ENCODE measurements around the gene GPR179. TPM values are rescaled to one million over a fixed set of nuclear protein-coding genes. Genes with fewer than 3 reads are reported as not detected.
A peak's percentile ranks its signal among the peaks of the same experiment; 100 is the strongest.

GPR179 gene
- total RNA-seq, 1 donor from 2014 or later: not detected

DNA sequence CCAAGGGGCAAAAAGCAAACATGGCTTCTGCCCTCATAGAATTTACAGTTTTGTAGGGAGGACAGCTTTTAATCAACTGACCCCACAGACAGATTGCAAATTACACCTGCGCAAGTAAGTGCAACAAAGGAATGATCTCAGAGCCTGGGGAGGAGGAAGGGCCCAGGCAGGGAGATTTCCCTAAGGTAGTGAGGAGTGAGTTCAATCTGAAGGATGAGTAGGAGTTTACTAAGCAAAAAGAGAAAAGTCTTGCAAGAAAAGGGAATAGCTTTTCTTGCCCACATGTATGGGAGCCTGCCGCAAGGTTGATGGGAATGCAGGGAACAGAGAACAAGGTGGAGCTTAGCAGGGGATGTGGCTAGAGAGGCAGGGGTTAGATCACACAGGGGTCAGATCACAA is 6.3 kb upstream of the GPR179 start:
- no peak overlapping the region for H3K4me3 Mint-ChIP-seq (ENCODE audit: unreplicated experiment)
- no peak for DNase-seq (ENCODE audit: low spot score)
- TF ChIP-seq, protein P1, sequence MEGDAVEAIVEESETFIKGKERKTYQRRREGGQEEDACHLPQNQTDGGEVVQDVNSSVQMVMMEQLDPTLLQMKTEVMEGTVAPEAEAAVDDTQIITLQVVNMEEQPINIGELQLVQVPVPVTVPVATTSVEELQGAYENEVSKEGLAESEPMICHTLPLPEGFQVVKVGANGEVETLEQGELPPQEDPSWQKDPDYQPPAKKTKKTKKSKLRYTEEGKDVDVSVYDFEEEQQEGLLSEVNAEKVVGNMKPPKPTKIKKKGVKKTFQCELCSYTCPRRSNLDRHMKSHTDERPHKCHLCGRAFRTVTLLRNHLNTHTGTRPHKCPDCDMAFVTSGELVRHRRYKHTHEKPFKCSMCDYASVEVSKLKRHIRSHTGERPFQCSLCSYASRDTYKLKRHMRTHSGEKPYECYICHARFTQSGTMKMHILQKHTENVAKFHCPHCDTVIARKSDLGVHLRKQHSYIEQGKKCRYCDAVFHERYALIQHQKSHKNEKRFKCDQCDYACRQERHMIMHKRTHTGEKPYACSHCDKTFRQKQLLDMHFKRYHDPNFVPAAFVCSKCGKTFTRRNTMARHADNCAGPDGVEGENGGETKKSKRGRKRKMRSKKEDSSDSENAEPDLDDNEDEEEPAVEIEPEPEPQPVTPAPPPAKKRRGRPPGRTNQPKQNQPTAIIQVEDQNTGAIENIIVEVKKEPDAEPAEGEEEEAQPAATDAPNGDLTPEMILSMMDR (IDR thresholded peaks at IDR 0.05): no peak
- no peaks in the 10 kb centered on the region for H3K36me3 Mint-ChIP-seq (ENCODE audit: low read depth)
- peak overlapping the region; percentile 74 for H3K27ac Mint-ChIP-seq (ENCODE audit: unreplicated experiment)
- H3K27me3 Mint-ChIP-seq (ENCODE audit: low read depth): no peaks in the 10 kb centered on the region
- H3K9me3 Mint-ChIP-seq (ENCODE audit: low read depth): no peaks in the 10 kb centered on the region
- peaks cover 31% of the 10 kb centered on the region for H3K4me1 Mint-ChIP-seq (ENCODE audit: low read depth)

DNA sequence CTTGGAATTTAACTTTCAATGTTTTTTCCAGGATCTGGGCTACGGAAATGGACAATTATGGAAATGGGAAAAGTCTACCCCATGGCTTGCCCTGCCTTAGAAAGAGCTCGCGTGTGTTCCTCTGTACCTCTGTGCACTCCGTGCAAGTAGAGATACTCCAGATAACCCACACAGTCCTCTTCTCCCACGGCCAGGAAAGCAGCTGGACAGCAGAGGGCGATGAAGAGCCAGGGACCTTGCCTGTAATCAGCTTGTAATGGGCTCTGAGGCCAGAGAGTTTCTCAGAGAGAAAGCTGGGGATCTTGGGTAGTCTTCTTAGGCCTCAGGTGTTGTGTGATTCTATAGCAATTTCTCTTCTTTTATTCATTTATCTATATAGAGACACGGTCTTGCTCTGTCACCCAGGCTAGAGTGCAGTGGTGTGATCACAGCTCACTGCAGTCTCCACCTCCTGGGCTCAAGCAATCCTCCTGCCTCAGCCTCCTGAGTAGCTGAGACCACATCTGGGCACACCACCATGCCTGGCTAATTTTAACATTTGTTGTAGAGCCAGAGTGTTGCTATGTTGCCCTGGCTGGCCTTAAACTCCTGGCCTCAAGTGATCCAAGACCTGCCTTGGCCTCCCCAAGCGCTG is 5.5 kb upstream of the GPR179 start:
- Mint-ChIP-seq H3K27me3 (ENCODE audit: low read depth) (no peaks in the 10 kb centered on the region), H3K4me1 (ENCODE audit: low read depth) (peaks cover 23% of the 10 kb centered on the region), H3K36me3 (ENCODE audit: low read depth) (no peaks in the 10 kb centered on the region), H3K4me3 (ENCODE audit: unreplicated experiment) (no peak overlapping the region), H3K9me3 (ENCODE audit: low read depth) (no peaks in the 10 kb centered on the region), H3K27ac (ENCODE audit: unreplicated experiment) (peak overlapping the region; percentile 74)
- DNase-seq (ENCODE audit: low spot score): no peak
- TF ChIP-seq, protein P1 (IDR thresholded peaks at IDR 0.05): peak; percentile 94

DNA sequence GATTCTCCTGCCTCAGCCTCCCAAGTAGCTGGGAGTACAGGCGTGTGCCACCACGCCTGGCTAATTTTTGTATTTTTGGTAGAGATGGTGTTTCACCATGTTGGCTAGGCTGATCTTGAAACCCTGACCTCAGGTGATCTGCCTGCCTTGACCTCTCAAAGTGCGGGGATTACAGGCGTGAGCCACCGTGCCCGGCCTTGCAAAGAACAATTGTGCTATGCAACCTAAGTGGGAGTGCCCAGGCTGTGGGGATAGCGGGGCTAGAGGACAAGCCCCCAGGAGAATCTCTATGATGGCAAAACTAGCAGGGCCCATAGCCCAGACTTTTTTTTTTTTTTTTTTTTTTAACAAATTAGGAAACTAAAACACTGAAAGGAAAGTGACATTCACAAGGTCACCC is 2.0 kb upstream of the GPR179 start:
- Mint-ChIP-seq H3K9me3 (ENCODE audit: low read depth) (no peaks in the 10 kb centered on the region), H3K27me3 (ENCODE audit: low read depth) (peaks cover 3% of the 10 kb centered on the region)
- TF ChIP-seq, protein P1 (IDR thresholded peaks at IDR 0.05): no peak

DNA sequence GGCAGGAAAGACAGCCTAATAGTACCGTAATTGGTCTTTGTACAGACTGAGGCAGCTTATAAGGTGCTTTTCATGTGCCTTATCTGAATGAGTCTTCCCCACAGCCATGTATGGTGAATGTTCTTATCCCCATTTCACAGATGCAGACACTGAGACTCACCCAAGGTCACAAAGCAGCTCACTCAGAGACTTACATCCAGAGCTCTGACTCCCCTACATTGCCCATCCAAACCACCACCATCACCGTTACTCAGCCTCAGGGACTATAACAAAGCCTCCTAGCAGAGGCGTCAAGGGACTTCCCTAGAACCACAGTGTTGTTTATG is 627 bp upstream of the GPR179 start:
- no peaks in the 10 kb centered on the region for H3K9me3 Mint-ChIP-seq (ENCODE audit: low read depth)
- peaks cover 5% of the 10 kb centered on the region for H3K4me1 Mint-ChIP-seq (ENCODE audit: low read depth)
- H3K36me3 Mint-ChIP-seq (ENCODE audit: low read depth): no peaks in the 10 kb centered on the region
- H3K27me3 Mint-ChIP-seq (ENCODE audit: low read depth): peaks cover 3% of the 10 kb centered on the region
- H3K4me3 Mint-ChIP-seq (ENCODE audit: unreplicated experiment): no peak overlapping the region
- DNase-seq (ENCODE audit: low spot score): no peak
- TF ChIP-seq, protein P1 (IDR thresholded peaks at IDR 0.05): no peak
- H3K27ac Mint-ChIP-seq (ENCODE audit: unreplicated experiment): no peak overlapping the region

More for the DNA sequence above, 2.0 kb upstream of the GPR179 start:
- peaks cover 5% of the 10 kb centered on the region for H3K4me1 Mint-ChIP-seq (ENCODE audit: low read depth)
- H3K4me3 Mint-ChIP-seq (ENCODE audit: unreplicated experiment): no peak overlapping the region
- peak; percentile 51 for DNase-seq (ENCODE audit: low spot score)
- H3K36me3 Mint-ChIP-seq (ENCODE audit: low read depth): no peaks in the 10 kb centered on the region
- H3K27ac Mint-ChIP-seq (ENCODE audit: unreplicated experiment): no peak overlapping the region

DNA sequence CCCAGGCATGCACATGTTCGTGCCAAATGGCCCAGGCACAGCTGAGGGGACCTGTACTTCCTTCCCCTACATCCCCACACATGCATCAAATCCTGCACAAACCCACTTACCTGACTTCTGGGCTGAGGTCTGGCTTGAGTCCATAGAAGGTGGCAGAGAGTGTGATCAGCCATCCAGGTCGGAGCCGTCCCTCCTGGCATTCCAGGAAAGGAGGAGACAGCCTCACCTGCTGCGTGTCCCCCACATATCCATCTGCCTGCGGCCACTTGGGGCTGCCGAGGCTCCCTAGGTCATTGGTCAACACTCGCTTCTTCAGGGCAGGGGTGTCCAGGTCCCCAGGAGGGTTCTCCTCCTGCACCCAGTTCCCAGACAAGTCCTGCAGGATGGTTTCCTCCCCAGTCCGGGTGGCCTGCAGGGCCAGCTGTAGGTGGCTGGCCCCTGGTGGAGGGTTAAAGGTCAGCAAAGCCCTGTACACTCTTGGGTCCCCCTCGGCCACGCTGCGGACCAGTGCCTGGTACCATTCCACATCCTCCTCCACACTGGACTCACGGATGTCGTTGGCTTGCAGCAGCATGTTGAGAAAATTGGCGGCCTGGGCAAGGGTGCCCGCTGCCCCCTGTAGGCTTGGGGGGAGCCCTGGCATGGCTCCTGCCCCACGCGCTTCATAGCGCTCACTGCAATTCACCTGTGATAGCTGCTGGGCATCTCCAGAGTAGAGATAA is 709 bp downstream of the GPR179 start:
- H3K27ac Mint-ChIP-seq (ENCODE audit: unreplicated experiment): no peak overlapping the region
- DNase-seq (ENCODE audit: low spot score): peak; percentile 70
- H3K36me3 Mint-ChIP-seq (ENCODE audit: low read depth): no peaks in the 10 kb centered on the region
- peaks cover 3% of the 10 kb centered on the region for H3K4me1 Mint-ChIP-seq (ENCODE audit: low read depth)
- H3K9me3 Mint-ChIP-seq (ENCODE audit: low read depth): no peaks in the 10 kb centered on the region
- no peak overlapping the region for H3K4me3 Mint-ChIP-seq (ENCODE audit: unreplicated experiment)
- TF ChIP-seq, protein P1 (IDR thresholded peaks at IDR 0.05): no peak
- peaks cover 7% of the 10 kb centered on the region for H3K27me3 Mint-ChIP-seq (ENCODE audit: low read depth)

Measured in chondrocyte (in vitro differentiated cells).